ENCODE measurements around the gene AADACL3.
"Not testable (repeated sequence)": the region's sequence is repeated elsewhere in the genome, so short reads cannot be mapped to it uniquely, and the experiment has no call there.

AADACL3 gene

GRCh38 chr1:12706061-12706460 is 9.8 kb upstream of the AADACL3 start:
- no peak overlapping the region for H3K4me3 ChIP-seq (replicated peaks; ENCODE audit: low read depth, low read length)
- DNase-seq (ENCODE audit: extremely low read depth, low read depth), result no peak
- no peak for TF ChIP-seq CTCF (IDR thresholded peaks at IDR 0.05; ENCODE audit: low read depth, low read length, missing control alignments)

GRCh38 chr1:12708396-12709090 is 7.4 kb upstream of the AADACL3 start:
- DNase-seq (ENCODE audit: extremely low read depth, low read depth), result no peak
- TF ChIP-seq CTCF (IDR thresholded peaks at IDR 0.05; ENCODE audit: low read depth, low read length, missing control alignments), result no peak

GRCh38 chr1:12709091-12709491 is 6.8 kb upstream of the AADACL3 start:
- no peak for DNase-seq (ENCODE audit: extremely low read depth, low read depth)
- no peak for TF ChIP-seq CTCF (IDR thresholded peaks at IDR 0.05; ENCODE audit: low read depth, low read length, missing control alignments)
- H3K4me3 ChIP-seq (replicated peaks; ENCODE audit: low read depth, low read length), result no peak overlapping the region

More at GRCh38 chr1:12708396-12709090, 7.4 kb upstream of the AADACL3 start:
- H3K4me3 ChIP-seq (replicated peaks; ENCODE audit: low read depth, low read length), result no peak overlapping the region

GRCh38 chr1:12709696-12710095 is 6.2 kb upstream of the AADACL3 start:
- no peak for DNase-seq (ENCODE audit: extremely low read depth, low read depth)
- no peak overlapping the region for H3K4me3 ChIP-seq (replicated peaks; ENCODE audit: low read depth, low read length)
- no peak for TF ChIP-seq CTCF (IDR thresholded peaks at IDR 0.05; ENCODE audit: low read depth, low read length, missing control alignments)

GRCh38 chr1:12711536-12711935 is 4.4 kb upstream of the AADACL3 start:
- no peak overlapping the region for H3K4me3 ChIP-seq (replicated peaks; ENCODE audit: low read depth, low read length)
- no peak for TF ChIP-seq CTCF (IDR thresholded peaks at IDR 0.05; ENCODE audit: low read depth, low read length, missing control alignments)
- DNase-seq (ENCODE audit: extremely low read depth, low read depth), result no peak

GRCh38 chr1:12712076-12712475 is 3.8 kb upstream of the AADACL3 start:
- no peak overlapping the region for H3K4me3 ChIP-seq (replicated peaks; ENCODE audit: low read depth, low read length)
- no peak for DNase-seq (ENCODE audit: extremely low read depth, low read depth)
- no peak for TF ChIP-seq CTCF (IDR thresholded peaks at IDR 0.05; ENCODE audit: low read depth, low read length, missing control alignments)

GRCh38 chr1:12712929-12713328 is 3.0 kb upstream of the AADACL3 start:
- no peak for TF ChIP-seq CTCF (IDR thresholded peaks at IDR 0.05; ENCODE audit: low read depth, low read length, missing control alignments)
- no peak overlapping the region for H3K4me3 ChIP-seq (replicated peaks; ENCODE audit: low read depth, low read length)
- DNase-seq (ENCODE audit: extremely low read depth, low read depth), result no peak

GRCh38 chr1:12713651-12714050 is 2.3 kb upstream of the AADACL3 start:
- DNase-seq (ENCODE audit: extremely low read depth, low read depth); H3K4me3 ChIP-seq (replicated peaks; ENCODE audit: low read depth, low read length): not testable (repeated sequence)
